Sigmoid colon (tissue), 7 donors: ENCODE results near the gene TDRD3. TPM values are rescaled to one million over a fixed set of nuclear protein-coding genes. Genes with fewer than 3 reads are reported as not detected.
"Not testable (repeated sequence)": the region's sequence is repeated elsewhere in the genome, so short reads cannot be mapped to it uniquely, and the experiment has no call there.

Experiments used
- DNase-seq: peaks from one replicate; pipeline ENCODE4 v3.0.0-alpha.2; 2019
- H3K27ac ChIP-seq, 4 donors: fragments of 200-600 bp; sonication (generic); one replicate each; pipeline ENCODE4 v1.5.1; 2016 to 2019; ENCODE audit warnings: mild to moderate bottlenecking in 1 of 4
- H3K27me3 ChIP-seq, 3 donors: fragments of 200-600 bp; sonication (generic); one replicate each; pipeline ENCODE4 v1.5.1; 2019; ENCODE audit warnings: mild to moderate bottlenecking in 1 of 3
- H3K36me3 ChIP-seq, 4 donors: fragments of 200-600 bp; sonication (generic); one replicate each; pipeline ENCODE4 v1.5.1; 2016 to 2019
- H3K4me1 ChIP-seq, 4 donors: fragments of 200-600 bp; sonication (generic); one replicate each; pipeline ENCODE4 v1.5.1; 2017 to 2019
- H3K4me3 ChIP-seq, 4 donors: fragments of 200-600 bp; sonication (generic); one replicate each; pipeline ENCODE4 v1.5.1; 2017 to 2019; ENCODE audit warnings: mild to moderate bottlenecking in 2 of 4, moderate library complexity in 1 of 4
- H3K9me3 ChIP-seq, 4 donors: fragments of 200-600 bp in 3 of 4; sonication (generic) in 3 of 4; one replicate each; pipeline versions ENCODE4 v1.5.1 to v1.6.1; 2013 to 2019
- EP300 ChIP-seq, 4 donors: sonication (generic); formaldehyde crosslinking; IDR thresholded peaks; one replicate each; pipeline ENCODE4 v1.6.1; 2017; ENCODE audit warnings: antibody characterized with exemption in 4 of 4
- POLR2A ChIP-seq, 2 donors: fragments of 450-650 bp; IDR thresholded peaks; one replicate each; pipeline ENCODE4 v1.6.1; 2016; ENCODE audit warnings: antibody characterized with exemption in 2 of 2, mild to moderate bottlenecking in 2 of 2, moderate library complexity in 2 of 2
- POLR2AphosphoS5 ChIP-seq, 4 donors: sonication (generic); formaldehyde crosslinking; IDR thresholded peaks; one replicate each; pipeline ENCODE4 v1.6.1; 2017; ENCODE audit warnings: antibody characterized with exemption in 4 of 4
- WGBS, 2 donors: extraction: QIAGEN DNeasy Blood & Tissue Kit; methylation state at CpG; one replicate each; pipeline ENCODE4 v1.1.7; 2013; 5-methylcytosine and 5-hydroxymethylcytosine counted together
- intact Hi-C: fragments of 100-400 bp; cut with DNase I; formaldehyde crosslinking; loops from one replicate; pipeline ENCODE4 v1.15.1; 2023
- polyA plus RNA-seq, 3 donors: library from polyadenylated mRNA; stranded (reverse); fragments of 200-250 nt; gene quantifications; one replicate each; pipeline ENCODE4 v1.2.3, GENCODE V29; 2013
- total RNA-seq, 4 donors: library from RNA; depleted of rRNA; stranded (reverse); fragments of >200 nt; gene quantifications; one replicate each; pipeline ENCODE4 v1.1.0, GENCODE V29; 2016
- TF ChIP-seq, protein P1 (sequence below), 4 experiments: fragments of 450-650 bp in 3 of 4; fragments of 200-600 bp in 1 of 4; IDR thresholded peaks; one replicate each; pipeline ENCODE4 v1.5.1; 2016 to 2019; ENCODE audit warnings: antibody characterized with exemption in 4 of 4, mild to moderate bottlenecking in 3 of 4, moderate library complexity in 2 of 4
- donor health status: healthy with polysubstance abuse.
- donor health status: Bipolar disorder and iron deficiency.
- donor health status: healthy.

The TDRD3 gene
- total and polyA plus RNA-seq, 7 donors, result 9.3 to 43.5 (median 27.4) TPM

DNA sequence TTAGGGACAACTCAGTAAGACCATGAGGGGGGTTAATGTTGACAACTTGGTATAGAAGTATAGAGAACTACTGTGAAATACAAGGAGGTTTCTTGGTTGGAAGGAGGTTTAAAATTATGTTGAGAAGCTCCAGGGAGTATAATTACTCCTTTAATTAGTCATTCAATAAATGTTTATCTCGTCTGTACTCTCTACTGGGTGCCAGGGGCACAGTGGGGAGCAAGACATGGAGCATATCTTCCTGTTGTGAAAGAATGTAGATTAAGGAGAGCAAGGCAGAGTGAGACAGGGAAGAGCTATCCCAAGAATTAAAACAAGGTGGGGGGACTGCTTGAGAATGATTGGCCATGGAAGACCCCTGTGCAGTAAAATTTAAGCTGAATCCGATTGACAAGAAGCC, 33.7 kb upstream of the TDRD3 start:
- H3K27ac ChIP-seq, result no peak overlapping the region
- no peaks in the 10 kb centered on the region for H3K9me3 ChIP-seq
- H3K36me3 ChIP-seq, result no peaks in the 10 kb centered on the region
- H3K4me1 ChIP-seq, result no peaks in the 10 kb centered on the region
- intact Hi-C loops, result no loop called here
- H3K27me3 ChIP-seq, result no peaks in the 10 kb centered on the region
- H3K4me3 ChIP-seq, result no peak overlapping the region
- no peak for DNase-seq
- TF ChIP-seq, protein P1, sequence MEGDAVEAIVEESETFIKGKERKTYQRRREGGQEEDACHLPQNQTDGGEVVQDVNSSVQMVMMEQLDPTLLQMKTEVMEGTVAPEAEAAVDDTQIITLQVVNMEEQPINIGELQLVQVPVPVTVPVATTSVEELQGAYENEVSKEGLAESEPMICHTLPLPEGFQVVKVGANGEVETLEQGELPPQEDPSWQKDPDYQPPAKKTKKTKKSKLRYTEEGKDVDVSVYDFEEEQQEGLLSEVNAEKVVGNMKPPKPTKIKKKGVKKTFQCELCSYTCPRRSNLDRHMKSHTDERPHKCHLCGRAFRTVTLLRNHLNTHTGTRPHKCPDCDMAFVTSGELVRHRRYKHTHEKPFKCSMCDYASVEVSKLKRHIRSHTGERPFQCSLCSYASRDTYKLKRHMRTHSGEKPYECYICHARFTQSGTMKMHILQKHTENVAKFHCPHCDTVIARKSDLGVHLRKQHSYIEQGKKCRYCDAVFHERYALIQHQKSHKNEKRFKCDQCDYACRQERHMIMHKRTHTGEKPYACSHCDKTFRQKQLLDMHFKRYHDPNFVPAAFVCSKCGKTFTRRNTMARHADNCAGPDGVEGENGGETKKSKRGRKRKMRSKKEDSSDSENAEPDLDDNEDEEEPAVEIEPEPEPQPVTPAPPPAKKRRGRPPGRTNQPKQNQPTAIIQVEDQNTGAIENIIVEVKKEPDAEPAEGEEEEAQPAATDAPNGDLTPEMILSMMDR (IDR thresholded peaks at IDR 0.05), result no peak
- no peak for TF ChIP-seq POLR2A (IDR thresholded peaks at IDR 0.05)
- WGBS, 2 donors, result 49 to 67% methylated on average over 2 of the region's 2 CpGs

DNA sequence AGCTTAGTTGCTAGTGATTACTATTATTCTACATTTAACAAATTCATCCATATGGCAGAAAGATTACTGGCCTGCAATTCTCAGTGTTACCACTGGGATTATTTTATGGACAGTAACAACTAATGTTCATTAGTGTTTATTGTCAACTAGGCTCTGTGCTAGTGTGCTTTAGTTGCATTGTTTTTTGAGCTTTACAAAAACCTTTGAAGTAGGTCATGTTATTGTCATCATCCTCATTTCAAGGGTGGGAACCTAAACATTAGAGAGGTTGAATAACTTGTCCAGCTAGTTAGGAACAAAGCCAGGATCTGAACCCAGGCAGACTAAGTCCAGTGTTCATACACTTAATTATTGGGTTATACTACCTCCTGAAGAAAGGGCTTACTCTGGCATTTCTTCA, 27.8 kb upstream of the TDRD3 start:
- Histone ChIP-seq H3K27me3 (no peaks in the 10 kb centered on the region), H3K27ac (no peak overlapping the region), H3K36me3 (no peaks in the 10 kb centered on the region), H3K9me3 (no peaks in the 10 kb centered on the region), H3K4me1 (no peaks in the 10 kb centered on the region), H3K4me3 (no peak overlapping the region)
- TF ChIP-seq, protein P1 (IDR thresholded peaks at IDR 0.05), result peak in 1 of 4 experiments; percentile 23
- TF ChIP-seq EP300 (IDR thresholded peaks at IDR 0.05), result no peak
- no peak for DNase-seq
- intact Hi-C loops, result no loop called here

DNA sequence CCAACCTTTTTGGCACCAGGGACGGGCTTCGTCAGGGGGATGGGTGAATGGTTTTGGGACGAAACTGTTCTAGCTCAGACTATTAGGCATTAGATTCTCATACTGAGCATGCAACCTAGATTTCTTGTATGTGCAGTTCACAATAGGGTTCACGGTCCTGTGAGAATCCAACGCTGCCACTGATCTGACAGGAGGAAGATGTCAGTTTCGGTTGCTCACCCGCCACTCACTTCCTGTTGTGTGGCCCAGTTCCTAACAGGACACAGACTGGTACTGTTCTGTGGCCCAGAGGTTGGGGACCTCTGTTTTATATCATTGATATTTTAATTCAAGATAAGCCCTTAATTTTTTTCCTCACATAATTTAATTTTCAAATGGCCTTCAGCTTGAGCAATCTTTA, 26.7 kb upstream of the TDRD3 start:
- Histone ChIP-seq H3K9me3 (no peaks in the 10 kb centered on the region), H3K4me3 (no peak overlapping the region), H3K27me3 (no peaks in the 10 kb centered on the region), H3K36me3 (no peaks in the 10 kb centered on the region), H3K4me1 (no peaks in the 10 kb centered on the region), H3K27ac (no peak overlapping the region)
- WGBS, 2 donors, result 84 to 89% methylated on average over 7 of the region's 7 CpGs
- DNase-seq, result no peak
- TF ChIP-seq POLR2AphosphoS5 (IDR thresholded peaks at IDR 0.05) (no peak), EP300 (IDR thresholded peaks at IDR 0.05) (no peak)
- TF ChIP-seq, protein P1 (IDR thresholded peaks at IDR 0.05), result no peak
- intact Hi-C loops, result no loop called here

DNA sequence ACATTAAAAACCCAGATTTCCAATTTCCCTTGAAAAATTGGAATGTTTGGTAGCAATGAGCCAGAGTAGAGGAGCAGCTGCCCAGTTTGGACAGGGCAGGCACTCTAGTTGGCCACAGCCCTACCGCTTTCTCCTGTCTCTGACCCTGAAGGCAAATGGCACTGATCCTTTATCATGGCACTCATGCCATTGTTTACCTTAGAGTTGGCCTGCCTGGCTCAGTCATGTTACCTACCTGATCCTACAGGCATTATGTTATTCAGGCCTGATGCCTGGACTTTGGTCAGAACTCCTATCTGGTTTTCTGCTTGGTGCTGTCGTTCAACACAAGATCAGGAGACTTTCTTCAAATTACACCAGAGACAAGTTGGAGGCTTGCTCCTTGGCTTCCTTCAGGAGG, 24.9 kb upstream of the TDRD3 start:
- 73 to 87% methylated on average over 2 of the region's 2 CpGs for WGBS, 2 donors
- TF ChIP-seq EP300 (IDR thresholded peaks at IDR 0.05) (no peak), POLR2AphosphoS5 (IDR thresholded peaks at IDR 0.05) (no peak), POLR2A (IDR thresholded peaks at IDR 0.05) (no peak)
- TF ChIP-seq, protein P1 (IDR thresholded peaks at IDR 0.05), result no peak
- Histone ChIP-seq H3K9me3 (no peaks in the 10 kb centered on the region), H3K36me3 (no peaks in the 10 kb centered on the region), H3K27ac (no peak overlapping the region), H3K4me1 (no peaks in the 10 kb centered on the region), H3K27me3 (no peaks in the 10 kb centered on the region), H3K4me3 (no peak overlapping the region)
- intact Hi-C loops, result no loop called here
- DNase-seq, result no peak

DNA sequence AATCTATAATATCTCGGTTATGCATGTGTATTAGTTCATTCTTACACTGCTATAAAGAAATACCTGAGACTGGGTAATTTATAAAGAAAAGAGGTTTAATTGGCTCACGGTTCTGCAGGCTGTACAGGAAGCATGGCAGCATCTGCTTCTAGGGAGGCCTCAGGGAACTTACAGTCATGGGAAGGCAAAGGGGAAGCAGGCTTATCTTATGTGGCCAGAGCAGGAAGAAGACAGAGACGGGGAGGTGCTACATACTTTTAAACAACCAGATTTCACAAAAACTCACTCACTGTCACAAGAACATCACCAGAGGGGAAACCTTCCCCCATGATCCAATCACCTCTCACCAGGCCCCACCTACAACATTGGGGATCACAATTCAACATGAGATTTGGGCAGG, 17.7 kb upstream of the TDRD3 start:
- intact Hi-C loops, H3K27ac ChIP-seq, H3K4me3 ChIP-seq, H3K9me3 ChIP-seq, H3K4me1 ChIP-seq, H3K36me3 ChIP-seq, DNase-seq, H3K27me3 ChIP-seq: not testable (repeated sequence)
- WGBS, 2 donors, result 77 to 90% methylated on average over 3 of the region's 3 CpGs
